ENCODE results near the gene MYO18B. TPM values are rescaled to one million over a fixed set of nuclear protein-coding genes. Genes with fewer than 3 reads are reported as not detected.

MYO18B gene
- total RNA-seq, 4 donors from 2014 or later = under 0.01 to 0.50 (median 0.13) TPM

GRCh38 chr22:25997886-25998775, 256.1 kb downstream of the MYO18B start:
- intact Hi-C loops (cut with DNase I) = no loop called here
- TF ChIP-seq EP300 (IDR thresholded peaks at IDR 0.05) (no peak), CTCF (IDR thresholded peaks at IDR 0.05) (no peak), POLR2A (IDR thresholded peaks at IDR 0.05; ENCODE audit: low read depth) (no peak), POLR2AphosphoS5 (IDR thresholded peaks at IDR 0.05) (no peak)
- Histone ChIP-seq H3K36me3 (peaks cover 0 to 9% (median 0%) of the 10 kb centered on the region in 4 donors), H3K4me3 (no peak overlapping the region), H3K4me1 (peaks cover 0 to 6% (median 0%) of the 10 kb centered on the region in 4 donors), H3K9me3 (no peaks in the 10 kb centered on the region), H3K27me3 (peaks cover 0 to 24% (median 0%) of the 10 kb centered on the region in 4 donors), H3K27ac (replicated peaks in 1 of 4) (no peak overlapping the region)
- no peak for DNase-seq (ENCODE audit: extremely low spot score)
- WGBS = 41% methylated on average over 10 of the region's 11 CpGs

GRCh38 chr22:26002456-26002855, 260.5 kb downstream of the MYO18B start:
- H3K4me1 ChIP-seq = peaks cover 0 to 4% (median 0%) of the 10 kb centered on the region in 4 donors
- H3K36me3 ChIP-seq = peaks cover 0 to 12% (median 0%) of the 10 kb centered on the region in 4 donors
- TF ChIP-seq EP300 (IDR thresholded peaks at IDR 0.05) (no peak), POLR2AphosphoS5 (IDR thresholded peaks at IDR 0.05) (no peak), POLR2A (IDR thresholded peaks at IDR 0.05; ENCODE audit: low read depth) (no peak), CTCF (IDR thresholded peaks at IDR 0.05) (no peak)
- WGBS = 87% methylated on average over 2 of the region's 2 CpGs
- no peak overlapping the region for H3K27ac ChIP-seq (replicated peaks in 1 of 4)
- peaks cover 0 to 11% (median 3%) of the 10 kb centered on the region in 4 donors for H3K9me3 ChIP-seq
- peaks cover 0 to 11% (median 0%) of the 10 kb centered on the region in 4 donors for H3K27me3 ChIP-seq
- H3K4me3 ChIP-seq = no peak overlapping the region
- no peak for DNase-seq (ENCODE audit: extremely low spot score)
- intact Hi-C loops (cut with DNase I) = no loop called here

- no peak overlapping the region for H3K27ac ChIP-seq (replicated peaks in 1 of 4)
- H3K4me1 ChIP-seq = no peaks in the 10 kb centered on the region
- peaks cover 0 to 20% (median 0%) of the 10 kb centered on the region in 4 donors for H3K36me3 ChIP-seq
- WGBS = 85% methylated on average over 4 of the region's 4 CpGs
- H3K27me3 ChIP-seq = peaks cover 0 to 17% (median 0%) of the 10 kb centered on the region in 4 donors
- TF ChIP-seq POLR2AphosphoS5 (IDR thresholded peaks at IDR 0.05) (no peak), EP300 (IDR thresholded peaks at IDR 0.05) (no peak), POLR2A (IDR thresholded peaks at IDR 0.05; ENCODE audit: low read depth) (no peak), CTCF (IDR thresholded peaks at IDR 0.05) (no peak)
- intact Hi-C loops (cut with DNase I) = no loop called here
- no peak for DNase-seq (ENCODE audit: extremely low spot score)
- no peak overlapping the region for H3K4me3 ChIP-seq
- peaks cover 0 to 11% (median 3%) of the 10 kb centered on the region in 4 donors for H3K9me3 ChIP-seq
Observed at GRCh38 chr22:26004477-26004876, 262.5 kb downstream of the MYO18B start.

- H3K27me3 ChIP-seq = peaks cover 0 to 18% (median 0%) of the 10 kb centered on the region in 4 donors
- no peaks in the 10 kb centered on the region for H3K4me1 ChIP-seq
- H3K27ac ChIP-seq (replicated peaks in 1 of 4) = no peak overlapping the region
- peaks cover 0 to 11% (median 3%) of the 10 kb centered on the region in 4 donors for H3K9me3 ChIP-seq
- intact Hi-C loops (cut with DNase I) = no loop called here
- H3K36me3 ChIP-seq = peaks cover 0 to 20% (median 0%) of the 10 kb centered on the region in 4 donors
- no peak overlapping the region for H3K4me3 ChIP-seq
- no peak for TF ChIP-seq EP300 (IDR thresholded peaks at IDR 0.05)
- no peak for TF ChIP-seq POLR2AphosphoS5 (IDR thresholded peaks at IDR 0.05)
- no peak for TF ChIP-seq CTCF (IDR thresholded peaks at IDR 0.05)
- no peak for DNase-seq (ENCODE audit: extremely low spot score)
- WGBS = 76% methylated on average over 7 of the region's 7 CpGs
Observed at GRCh38 chr22:26008587-26008986, 266.6 kb downstream of the MYO18B start.

All from esophagus muscularis mucosa (tissue), 4 donors.